ENCODE measurements around the gene ARF6. TPM values are rescaled to one million over a fixed set of nuclear protein-coding genes. Genes with fewer than 3 reads are reported as not detected.
"Not testable (repeated sequence)": the region's sequence is repeated elsewhere in the genome, so short reads cannot be mapped to it uniquely, and the experiment has no call there.

The ARF6 gene
- polyA plus RNA-seq (ENCODE audit: insufficient read length in 4 of 4), result 10 to 100 TPM; 80.4 to 89.5 (median 85.1) TPM

DNA sequence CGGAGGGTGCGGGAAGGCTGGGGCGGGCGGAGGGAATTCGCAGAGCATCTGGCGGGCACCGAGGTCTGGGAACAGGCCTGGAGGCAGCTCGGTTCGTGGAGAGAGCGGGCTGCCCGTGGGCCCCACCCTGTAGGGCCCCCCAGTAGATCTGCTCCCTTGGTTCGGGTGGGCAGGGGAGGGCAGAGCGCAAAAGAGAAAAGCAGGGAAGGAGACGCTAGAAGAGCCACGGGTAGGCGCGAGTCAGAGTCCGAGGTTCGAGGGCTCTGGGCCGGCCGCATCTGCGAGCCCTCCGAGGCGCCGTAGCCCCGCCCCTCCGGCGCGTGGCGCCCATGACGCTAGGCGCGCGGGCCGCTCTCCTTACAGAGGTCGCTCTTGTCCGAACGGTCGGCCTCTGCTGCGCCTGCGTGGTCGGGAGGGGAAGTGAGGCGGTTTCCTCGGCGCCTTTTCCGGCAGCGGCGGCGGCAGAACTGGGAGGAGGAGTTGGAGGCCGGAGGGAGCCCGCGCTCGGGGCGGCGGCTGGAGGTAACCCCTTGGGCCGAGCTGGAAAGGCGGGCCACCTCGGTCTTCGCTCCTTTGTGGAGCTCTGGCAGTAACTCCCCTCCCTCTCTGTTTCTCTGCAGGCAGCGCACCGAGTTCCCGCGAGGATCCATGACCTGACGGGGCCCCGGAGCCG is at the start of gene ARF6:
ARF6 (plus strand) TSS at position 447 of the 673 bp plus-strand sequence. CDS start 655 bp downstream, outside the sequence.
- DNase-seq (ENCODE audit: low read depth in 4 of 4, low spot score in 2 of 4), result peak; percentile 86 to 96 (median 94)

DNA sequence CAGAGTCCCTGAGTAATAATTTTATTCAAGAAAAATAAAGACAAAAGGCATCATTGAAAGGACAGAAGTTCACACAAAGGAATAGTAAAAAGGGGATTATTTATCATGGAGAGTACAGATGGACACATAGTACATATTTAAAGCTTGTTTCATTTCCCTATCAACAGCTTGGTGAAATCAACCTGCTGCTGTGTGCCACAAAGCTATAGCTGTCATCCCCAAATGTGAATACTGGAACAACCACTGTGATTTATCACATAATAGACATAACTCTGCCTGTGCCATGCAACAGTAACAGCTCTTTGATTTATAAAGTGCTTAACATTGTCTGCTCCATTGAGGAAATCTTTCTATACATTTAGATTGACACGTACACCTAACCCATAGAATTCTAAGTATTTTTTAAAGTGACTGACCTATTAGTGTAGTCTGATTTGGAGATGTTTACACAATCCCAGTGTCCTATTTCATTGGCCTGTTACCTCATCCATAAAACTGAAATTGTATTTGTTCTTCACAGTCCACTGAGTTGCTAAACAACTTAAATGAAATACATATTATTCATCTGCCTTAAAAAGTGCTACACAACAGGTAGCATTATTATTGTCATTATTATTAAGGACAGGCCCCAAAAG is 43.6 kb upstream of the ARF6 start:
- DNase-seq (ENCODE audit: low read depth in 4 of 4, low spot score in 2 of 4), result no peak

DNA sequence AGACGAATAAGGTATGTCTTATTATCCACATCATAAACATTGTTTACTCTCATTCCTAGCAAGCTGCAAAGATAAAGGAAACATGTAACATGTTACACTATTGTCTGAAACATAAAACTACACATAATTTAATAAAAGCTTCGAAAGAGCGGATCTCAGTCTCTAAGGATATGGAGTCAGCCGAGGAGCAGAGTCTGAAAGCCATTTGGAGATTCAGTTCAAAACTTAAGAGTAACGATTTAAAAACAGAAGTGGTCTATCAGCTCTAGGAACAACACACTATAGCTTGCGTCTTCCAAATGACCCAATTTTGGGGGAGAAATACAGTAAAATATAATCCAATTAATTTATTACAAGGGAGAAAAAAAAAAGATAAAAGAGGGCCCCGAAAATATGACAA is 41.1 kb upstream of the ARF6 start:
- no peak for DNase-seq (ENCODE audit: low read depth in 4 of 4, low spot score in 2 of 4)

DNA sequence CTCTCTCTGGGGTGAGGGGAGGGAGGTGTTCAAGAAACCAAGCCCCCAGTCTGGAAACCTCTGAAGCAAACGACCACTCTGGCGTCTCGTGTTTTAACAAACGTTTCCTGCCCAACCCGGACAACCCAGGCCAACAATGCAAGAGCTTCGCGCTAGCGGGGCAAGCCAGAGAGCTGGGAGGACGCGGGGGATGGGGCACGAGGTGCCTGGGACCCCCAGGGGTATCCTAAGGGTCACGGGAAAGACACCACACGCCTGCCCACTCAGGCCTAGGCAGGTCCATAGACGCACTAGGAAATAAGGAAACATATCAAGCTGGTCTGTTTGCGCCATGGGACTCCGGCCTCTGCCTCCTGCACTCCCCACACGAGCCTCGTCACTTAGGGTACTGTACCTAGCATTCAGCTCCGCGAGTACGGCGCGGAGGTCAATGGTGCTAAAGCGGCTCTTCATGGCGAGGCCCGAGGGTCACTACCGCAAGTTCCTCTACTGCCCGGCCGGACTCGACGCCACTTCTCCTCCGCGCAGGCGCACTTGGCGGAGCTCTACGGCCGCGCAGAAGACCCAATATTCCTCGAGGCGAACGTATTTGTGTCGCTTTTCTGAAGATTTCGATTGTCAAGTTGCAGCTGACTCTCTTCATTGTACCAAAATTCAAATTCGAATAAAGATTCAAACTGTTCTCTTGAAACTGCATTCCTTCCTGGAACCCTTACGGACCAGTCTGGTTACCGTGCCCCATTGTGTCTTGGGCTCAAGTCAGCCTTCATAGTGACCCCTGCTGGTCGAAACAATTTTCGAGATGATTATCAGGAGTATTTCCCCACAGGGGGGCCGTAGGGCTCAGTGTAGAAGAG is 40.4 kb upstream of the ARF6 start, which contains the start of gene NEMF:
NEMF (minus strand) TSS at position 488 of the 857 bp plus-strand sequence; CDS start at position 453, 35 bp downstream.
- peak; percentile 86 to 99 (median 94) for DNase-seq (ENCODE audit: low read depth in 4 of 4, low spot score in 2 of 4)

DNA sequence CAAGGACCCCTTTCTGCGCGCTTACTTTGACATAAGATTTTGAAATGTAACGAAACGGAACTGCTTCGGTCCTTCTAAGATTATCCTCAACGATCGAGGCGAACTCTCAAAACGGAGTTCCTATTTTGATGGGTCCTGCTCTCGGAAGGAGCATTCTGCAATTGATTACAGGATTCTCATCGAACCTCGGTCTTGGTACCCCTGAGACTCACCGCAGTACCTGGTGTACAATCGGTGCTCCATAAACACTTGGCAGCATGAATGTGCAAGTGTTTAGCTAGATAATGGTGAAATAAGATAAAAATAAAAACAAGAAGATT is 39.8 kb upstream of the ARF6 start:
- DNase-seq (ENCODE audit: low read depth in 4 of 4, low spot score in 2 of 4), result no peak

DNA sequence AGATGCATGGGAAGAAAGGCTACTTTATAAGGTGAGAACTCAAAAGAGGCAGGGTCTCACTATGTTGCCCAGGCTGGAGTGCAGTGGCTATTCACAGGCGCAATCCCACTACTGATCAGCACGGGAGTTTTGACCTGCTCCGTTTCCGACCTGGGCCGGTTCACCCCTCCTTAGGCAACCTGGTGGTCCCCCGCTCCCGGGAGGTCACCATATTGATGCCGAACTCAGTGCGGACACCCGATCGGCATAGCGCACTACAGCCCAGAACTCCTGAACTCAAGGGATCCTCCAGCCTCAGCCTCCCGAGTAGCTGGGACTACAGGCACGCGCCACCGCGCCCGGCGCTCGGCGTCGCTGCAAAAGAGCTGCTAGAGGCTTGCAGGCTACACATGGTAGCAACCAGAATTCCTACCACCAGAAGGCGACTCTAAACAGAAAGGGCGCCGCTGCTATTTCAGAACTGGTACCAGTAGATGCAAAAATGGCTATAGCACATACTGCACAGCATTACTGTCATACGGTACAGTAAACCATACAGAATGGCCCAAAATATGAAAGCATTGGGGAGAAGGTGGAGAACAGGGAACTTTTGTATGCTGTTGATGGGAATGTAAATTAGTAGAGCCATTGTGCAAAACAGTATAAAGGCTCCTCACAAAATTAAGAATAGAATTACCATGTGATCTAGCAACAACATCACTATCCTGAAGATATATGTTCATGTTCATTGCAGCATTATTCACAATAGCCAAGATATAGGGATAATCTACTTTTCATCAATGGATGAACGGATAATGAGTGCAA is 39.1 kb upstream of the ARF6 start:
- DNase-seq (ENCODE audit: low read depth in 4 of 4, low spot score in 2 of 4), result peak in 1 of 4 donors; percentile 78

DNA sequence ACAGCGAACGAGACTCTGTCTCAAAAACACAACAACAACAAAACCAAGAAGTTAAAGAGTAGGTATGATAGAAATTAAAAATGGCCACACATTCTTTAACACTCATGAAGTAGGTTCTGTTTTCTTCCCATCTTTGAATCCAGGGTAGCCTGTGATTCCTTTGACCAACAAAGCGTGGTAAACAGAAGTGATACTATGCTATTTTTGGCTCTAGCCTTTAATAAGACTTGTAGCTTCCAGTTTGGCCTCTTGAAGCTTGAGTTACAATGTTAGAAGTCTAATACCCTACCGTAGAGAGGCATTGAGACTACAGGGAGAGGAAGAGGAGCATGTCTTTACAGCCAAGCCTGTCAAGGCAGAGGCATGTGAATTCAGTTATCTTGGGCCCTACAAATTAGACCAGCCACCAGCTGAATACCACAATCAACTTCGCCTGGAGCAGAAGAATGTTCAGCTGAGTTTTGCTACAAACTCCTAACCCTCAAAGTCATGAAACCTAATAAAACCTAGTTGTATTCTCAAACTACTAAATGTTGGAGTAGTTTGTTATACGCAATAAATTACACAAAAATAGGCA is 35.4 kb upstream of the ARF6 start:
- DNase-seq (ENCODE audit: low read depth in 4 of 4, low spot score in 2 of 4), result no peak

DNA sequence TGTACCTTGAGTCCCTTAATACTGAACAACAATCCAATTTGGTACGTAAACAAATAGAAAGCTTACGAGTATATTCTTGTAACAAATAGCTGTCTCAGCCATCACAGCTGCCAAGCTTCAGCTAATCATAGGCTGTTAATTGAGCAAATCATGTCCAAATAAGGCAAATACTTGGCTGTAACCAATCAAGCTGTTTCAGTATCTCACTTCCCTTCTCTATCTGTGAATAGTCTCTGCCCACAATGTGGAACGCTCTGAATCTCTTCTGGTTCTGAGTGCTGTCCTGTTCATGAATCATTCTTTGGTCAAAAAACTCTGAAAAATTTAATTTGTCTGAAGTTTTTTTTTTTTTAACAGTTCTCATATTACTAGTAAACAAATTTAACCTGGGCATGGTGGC is 34.5 kb upstream of the ARF6 start:
- DNase-seq (ENCODE audit: low read depth in 4 of 4, low spot score in 2 of 4), result no peak

DNA sequence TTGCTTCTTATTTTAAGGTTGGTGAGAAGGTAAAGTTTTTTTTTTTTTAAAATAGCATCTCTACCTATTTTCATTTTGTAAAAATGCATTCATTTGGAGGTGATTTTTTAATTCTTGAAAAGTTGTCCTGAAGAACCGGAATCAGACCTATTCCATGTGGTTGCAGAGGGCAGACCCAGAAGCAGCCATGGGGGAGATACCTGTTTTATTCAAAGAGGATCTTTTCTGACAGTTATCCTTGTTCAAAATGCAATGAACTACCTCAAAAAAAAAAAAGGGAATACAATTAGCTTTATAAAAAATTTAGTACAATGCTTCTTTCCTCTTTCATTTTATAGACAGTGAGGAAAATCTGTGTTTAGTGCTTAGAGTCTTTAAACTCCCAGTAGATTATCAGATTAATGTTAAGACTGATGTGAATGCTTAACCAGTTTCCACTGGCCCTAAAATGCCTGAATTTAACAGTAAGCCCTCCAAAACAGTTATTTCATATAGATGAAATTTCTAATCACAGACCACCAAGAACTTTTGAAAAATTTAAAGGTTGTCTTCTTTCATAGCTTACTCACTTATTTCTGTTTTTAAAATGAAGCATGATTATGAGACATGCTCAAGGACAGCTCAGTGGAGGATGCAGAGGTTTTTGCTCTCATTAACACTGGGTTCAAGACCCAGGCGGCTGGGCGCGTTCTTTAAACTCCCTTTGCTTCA is 31.7 kb upstream of the ARF6 start:
- DNase-seq (ENCODE audit: low read depth in 4 of 4, low spot score in 2 of 4), result no peak

DNA sequence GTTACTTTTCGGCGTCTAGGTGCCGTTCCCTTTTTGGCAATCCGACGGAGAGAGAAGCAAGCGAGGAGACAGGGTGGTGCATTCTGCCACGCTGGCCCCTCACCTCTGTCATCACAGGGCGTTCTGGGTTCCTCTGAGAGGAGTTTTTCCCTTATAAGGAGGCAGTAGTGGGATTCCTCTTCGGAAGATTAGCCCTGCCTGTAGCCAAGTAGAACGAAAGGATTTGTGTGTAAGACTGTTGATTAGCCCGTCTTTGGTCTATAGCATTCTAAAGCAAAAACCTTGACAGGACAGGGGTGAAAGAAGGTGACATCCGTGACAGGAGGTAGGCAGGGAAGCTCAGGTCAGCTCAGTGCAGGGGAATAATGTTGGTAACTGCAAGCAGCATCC is 31.2 kb upstream of the ARF6 start:
- DNase-seq (ENCODE audit: low read depth in 4 of 4, low spot score in 2 of 4), result peak in 3 of 4 donors; percentile 55 to 91 (median 76)

DNA sequence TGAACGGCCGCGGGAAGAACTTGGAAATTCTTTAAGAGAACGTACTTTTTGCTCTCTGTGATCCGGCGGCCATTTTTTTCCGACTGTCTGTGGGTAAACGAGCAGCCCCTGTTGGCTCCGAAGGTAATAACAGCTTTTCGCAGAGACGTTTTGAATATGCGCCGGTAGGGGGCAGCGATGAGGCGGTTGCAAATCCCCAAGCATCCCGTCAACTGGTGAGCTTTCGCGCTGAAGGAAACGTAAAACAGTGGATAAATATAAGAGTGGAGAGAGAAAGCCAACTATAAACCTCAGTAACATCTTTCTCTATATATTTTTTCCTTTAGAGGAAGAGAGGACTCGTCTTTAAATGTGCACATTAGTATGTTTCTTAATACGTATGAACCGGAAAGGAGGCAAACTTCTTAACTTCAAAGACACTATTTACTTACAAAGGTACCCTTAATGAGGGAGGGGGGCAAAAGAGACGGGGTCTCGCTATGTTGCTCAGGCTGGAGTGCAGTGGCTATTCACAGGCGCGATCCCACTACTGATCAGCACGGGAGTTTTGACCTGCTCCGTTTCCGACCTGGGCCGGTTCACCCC is 30.7 kb upstream of the ARF6 start:
- DNase-seq (ENCODE audit: low read depth in 4 of 4, low spot score in 2 of 4), result peak; percentile 87 to 91 (median 88)

DNA sequence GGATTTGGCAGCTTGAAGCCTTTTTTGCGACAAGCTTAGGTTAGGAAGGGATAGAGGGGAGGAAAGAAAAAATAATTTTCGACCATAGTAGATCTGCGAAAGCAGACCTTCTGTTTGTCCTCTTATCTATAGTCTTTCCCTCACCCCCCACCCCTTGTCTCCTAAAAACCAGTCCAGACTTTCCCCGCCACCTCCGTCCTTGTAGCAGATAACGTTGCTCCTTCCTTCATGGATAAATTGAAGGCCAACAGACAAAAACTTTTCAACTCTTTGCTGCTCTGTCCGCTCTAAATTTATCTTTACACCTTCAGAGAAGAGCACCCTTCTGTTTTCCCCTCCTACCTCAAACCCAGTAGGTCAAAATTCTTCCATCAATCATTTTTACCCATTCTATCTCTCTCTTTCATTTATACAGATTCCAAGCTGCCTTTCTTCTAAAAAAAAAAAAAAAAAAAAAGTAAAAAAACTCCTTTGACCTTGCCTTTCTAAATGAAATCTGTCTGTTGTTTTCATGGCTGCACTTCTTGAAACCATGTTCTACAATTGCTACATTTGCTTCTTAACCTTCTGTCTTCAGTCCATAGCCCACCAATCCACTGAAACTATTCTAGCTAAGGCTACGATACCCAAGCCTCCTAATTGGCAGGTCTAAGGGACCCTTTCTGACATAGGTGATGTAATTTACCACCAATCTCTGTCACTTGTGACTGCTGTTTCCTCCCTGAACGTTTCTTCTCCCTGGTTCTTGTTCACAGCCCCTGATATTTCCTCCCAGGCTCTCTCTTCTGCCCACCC is 29.2 kb upstream of the ARF6 start:
- no peak for DNase-seq (ENCODE audit: low read depth in 4 of 4, low spot score in 2 of 4)

DNA sequence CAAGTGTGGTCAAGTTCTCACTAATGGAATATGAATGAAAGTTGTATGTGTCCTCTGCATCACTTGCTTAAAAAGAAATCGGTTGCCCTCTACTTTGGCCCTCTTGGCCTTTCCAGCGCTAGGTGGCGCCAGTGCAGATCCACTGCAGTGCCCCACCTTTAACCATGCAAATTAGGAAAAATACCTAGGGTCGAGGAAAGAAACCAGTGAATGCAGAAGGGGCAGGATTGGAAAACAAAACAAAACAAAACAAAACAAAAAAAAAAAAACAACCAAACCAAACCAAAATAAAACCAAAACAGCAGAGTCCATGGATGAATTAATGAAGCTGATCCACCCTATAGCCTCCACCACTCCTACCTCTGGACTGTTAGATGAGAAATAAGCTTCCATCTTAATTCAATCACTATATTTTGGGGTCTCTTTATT is 27.4 kb upstream of the ARF6 start:
- DNase-seq (ENCODE audit: low read depth in 4 of 4, low spot score in 2 of 4), result peak in 1 of 4 donors; percentile 62

DNA sequence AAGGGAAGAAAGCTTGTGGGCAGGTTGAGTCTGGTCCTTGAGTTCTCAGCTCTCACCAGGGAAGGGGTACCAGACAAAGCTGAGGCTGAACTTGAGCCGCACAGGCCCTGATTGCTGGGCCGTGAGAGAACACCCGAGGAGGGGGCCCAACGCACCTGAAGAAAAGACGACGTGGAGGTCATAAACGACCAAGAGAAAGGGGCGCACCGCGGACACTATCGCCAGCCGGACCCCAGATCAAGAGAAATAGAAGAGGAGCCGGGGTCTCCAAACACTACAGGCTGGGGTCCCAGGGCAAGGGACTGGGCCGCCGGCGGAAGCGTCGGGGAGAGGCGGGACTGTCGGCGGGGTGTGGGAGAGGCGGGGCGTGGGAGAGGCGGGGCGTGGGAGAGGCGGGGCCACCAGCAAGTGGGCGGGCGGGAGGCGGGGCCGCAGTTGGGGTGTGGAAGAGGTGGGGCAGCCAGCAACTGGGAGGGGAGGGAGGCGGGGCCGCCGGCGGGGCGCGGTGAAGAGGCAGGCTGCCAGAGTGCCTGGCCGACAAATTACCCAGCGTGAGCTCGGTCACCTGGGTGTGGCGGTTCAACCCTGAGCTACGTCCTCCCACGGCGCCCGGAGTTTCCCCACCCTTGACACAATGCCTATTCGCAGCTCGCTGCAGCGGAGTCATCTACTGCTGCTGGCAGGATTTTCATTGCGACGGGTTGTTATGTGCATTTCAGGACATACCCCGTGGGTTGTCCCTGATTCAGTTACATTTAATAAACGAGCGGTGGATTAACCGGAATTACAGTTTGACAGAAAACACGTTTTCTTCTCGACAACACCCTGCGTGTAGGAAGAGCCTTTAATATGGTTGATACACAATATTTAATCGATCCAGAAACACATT is 24.8 kb upstream of the ARF6 start:
- DNase-seq (ENCODE audit: low read depth in 4 of 4, low spot score in 2 of 4), result peak in 3 of 4 donors; percentile 68 to 86 (median 81)

DNA sequence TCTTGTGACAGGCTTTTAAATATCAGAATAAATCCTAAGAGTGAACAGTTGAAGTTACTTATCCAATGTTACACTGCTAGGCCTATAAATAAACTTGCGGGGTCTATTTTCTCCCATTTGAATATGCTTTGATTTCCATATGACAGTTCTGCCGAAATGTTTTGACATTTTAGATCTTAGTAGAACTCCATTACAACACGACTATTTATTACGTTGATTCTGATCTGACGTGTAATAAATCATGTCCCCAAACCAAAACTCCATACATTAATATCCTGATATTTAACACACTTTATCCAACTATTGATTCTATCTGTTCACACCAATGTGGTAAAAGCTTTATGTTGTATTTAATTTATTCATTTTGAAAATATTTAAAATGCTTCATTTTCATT is 24.2 kb upstream of the ARF6 start:
- no peak for DNase-seq (ENCODE audit: low read depth in 4 of 4, low spot score in 2 of 4)

DNA sequence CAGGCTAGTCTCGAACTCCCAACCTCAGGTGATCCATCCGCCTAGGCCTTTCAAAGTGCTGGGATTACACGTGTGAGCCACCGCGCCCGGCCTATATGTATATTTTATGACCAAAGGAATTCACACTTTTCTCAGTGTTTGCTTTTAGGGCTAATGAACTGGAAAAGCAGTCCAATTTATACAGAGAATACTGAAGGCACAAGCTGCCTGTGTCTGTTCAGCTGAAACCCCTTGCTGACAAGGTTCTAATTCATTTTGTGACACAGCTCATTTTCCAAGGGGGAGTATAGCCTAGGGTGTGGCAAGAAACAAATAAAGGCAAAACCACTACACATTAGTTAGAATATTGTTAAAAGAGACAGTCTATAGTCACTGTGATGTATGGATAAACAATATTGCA is 22.0 kb upstream of the ARF6 start:
- DNase-seq (ENCODE audit: low read depth in 4 of 4, low spot score in 2 of 4), result no peak

DNA sequence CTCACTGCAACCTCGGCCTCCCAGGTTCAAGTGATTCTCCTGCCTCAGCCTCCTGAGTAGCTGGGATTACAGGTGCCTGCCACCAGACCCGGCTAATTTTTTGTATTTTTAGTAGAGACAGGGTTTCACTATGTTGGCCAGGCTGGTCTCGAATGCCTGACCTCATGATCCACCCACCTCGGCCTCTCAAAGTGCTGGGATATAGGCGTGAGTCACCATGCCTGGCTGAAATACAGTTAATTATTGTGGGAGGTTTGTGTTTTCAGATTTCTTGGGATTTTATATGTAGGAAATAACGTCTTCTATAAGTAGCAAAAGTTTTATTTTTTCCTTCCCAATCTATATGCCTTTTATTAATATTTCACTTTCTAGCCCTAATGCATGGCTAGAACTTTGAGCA is 19.3 kb upstream of the ARF6 start:
- DNase-seq (ENCODE audit: low read depth in 4 of 4, low spot score in 2 of 4), result not testable (repeated sequence)
